ENCODE data around the gene ZMIZ1. TPM values are rescaled to one million over a fixed set of nuclear protein-coding genes. Genes with fewer than 3 reads are reported as not detected.

Gene ZMIZ1
- total and polyA plus RNA-seq, 4 donors = 3.9 to 19.1 (median 9.8) TPM

DNA sequence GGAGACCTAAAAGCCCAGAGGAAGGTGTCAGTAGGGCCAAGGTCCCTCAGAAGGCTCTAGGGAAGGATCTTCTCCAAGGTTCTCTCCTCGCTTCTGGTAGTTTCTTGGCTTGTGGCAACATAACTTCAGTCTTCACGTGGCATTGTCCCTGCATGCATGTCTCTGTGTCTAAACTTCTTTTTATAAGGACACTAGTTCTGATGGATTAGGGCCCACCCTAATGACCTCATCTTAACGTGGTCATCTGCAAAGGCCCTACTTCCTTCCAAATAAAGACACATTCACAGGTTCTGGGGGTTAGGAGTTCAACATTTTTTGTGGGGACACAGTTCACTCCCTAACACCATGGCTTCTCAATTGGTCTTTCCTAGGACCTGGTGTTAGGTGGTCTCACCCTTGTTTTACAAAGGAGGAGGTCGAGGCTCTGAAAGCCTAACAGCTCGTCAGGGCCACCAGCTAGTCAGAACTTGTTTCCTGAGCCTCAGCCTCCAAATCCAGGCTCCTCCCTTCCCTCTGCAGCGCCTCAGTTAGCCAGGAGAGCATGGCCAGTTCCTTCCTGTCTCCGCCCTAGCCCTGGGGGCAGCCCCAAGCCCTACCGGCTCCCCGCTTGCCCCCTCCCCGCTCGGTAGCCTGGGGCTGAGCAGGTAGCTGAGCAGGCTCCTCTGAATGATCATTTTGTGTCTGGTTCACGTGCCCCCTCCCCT, 168.8 kb downstream of the ZMIZ1 start:
- Histone ChIP-seq H3K4me3 (ENCODE audit: low read depth in 1 of 3, low read length in 3 of 3) (no peak overlapping the region), H3K4me1 (ENCODE audit: control insufficient read depth in 4 of 4, insufficient read depth in 4 of 4, low read length in 3 of 4) (peaks cover 0 to 4% (median 0%) of the 10 kb centered on the region in 4 donors), H3K36me3 (ENCODE audit: control insufficient read depth in 4 of 4, insufficient read depth in 3 of 4, low read depth in 1 of 4, low read length in 3 of 4) (peaks cover 0 to 5% (median 2%) of the 10 kb centered on the region in 4 donors), H3K9ac (ENCODE audit: low read depth in 1 of 2, low read length in 2 of 2) (no peak overlapping the region), H3K9me3 (ENCODE audit: control insufficient read depth in 4 of 4, low read length in 3 of 4) (no peaks in the 10 kb centered on the region), H3K27ac (ENCODE audit: low read depth in 1 of 2, low read length in 2 of 2) (peak overlapping the region in 1 of 2 donors; percentile 24), H3K27me3 (ENCODE audit: control insufficient read depth in 4 of 4, insufficient read depth in 4 of 4, low read length in 3 of 4) (no peaks in the 10 kb centered on the region)
- TF ChIP-seq, protein P1, sequence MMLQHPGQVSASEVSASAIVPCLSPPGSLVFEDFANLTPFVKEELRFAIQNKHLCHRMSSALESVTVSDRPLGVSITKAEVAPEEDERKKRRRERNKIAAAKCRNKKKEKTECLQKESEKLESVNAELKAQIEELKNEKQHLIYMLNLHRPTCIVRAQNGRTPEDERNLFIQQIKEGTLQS (IDR thresholded peaks at IDR 0.05) = no peak
- TF ChIP-seq RAD21 (IDR thresholded peaks at IDR 0.05) (no peak), JUND (IDR thresholded peaks at IDR 0.05) (no peak), HNF4G (IDR thresholded peaks at IDR 0.05) (no peak), SP1 (IDR thresholded peaks at IDR 0.05) (no peak), TAF1 (conservative IDR thresholded peaks at IDR 0.05) (no peak), HNF4A (conservative IDR thresholded peaks at IDR 0.05) (no peak), GABPA (IDR thresholded peaks at IDR 0.05 in 1 of 2, conservative IDR thresholded peaks at IDR 0.05 in 1 of 2) (no peak), FOXA2 (IDR thresholded peaks at IDR 0.05) (no peak), NR2F2 (IDR thresholded peaks at IDR 0.05) (no peak), YY1 (IDR thresholded peaks at IDR 0.05) (no peak), RXRA (IDR thresholded peaks at IDR 0.05) (no peak), FOXA1 (IDR thresholded peaks at IDR 0.05) (no peak), EGR1 (IDR thresholded peaks at IDR 0.05; ENCODE audit: low read depth in 2 of 2) (no peak)
- TF ChIP-seq, protein P2, sequence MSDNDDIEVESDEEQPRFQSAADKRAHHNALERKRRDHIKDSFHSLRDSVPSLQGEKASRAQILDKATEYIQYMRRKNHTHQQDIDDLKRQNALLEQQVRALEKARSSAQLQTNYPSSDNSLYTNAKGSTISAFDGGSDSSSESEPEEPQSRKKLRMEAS (IDR thresholded peaks at IDR 0.05) = no peak
- TF ChIP-seq, protein P3, sequence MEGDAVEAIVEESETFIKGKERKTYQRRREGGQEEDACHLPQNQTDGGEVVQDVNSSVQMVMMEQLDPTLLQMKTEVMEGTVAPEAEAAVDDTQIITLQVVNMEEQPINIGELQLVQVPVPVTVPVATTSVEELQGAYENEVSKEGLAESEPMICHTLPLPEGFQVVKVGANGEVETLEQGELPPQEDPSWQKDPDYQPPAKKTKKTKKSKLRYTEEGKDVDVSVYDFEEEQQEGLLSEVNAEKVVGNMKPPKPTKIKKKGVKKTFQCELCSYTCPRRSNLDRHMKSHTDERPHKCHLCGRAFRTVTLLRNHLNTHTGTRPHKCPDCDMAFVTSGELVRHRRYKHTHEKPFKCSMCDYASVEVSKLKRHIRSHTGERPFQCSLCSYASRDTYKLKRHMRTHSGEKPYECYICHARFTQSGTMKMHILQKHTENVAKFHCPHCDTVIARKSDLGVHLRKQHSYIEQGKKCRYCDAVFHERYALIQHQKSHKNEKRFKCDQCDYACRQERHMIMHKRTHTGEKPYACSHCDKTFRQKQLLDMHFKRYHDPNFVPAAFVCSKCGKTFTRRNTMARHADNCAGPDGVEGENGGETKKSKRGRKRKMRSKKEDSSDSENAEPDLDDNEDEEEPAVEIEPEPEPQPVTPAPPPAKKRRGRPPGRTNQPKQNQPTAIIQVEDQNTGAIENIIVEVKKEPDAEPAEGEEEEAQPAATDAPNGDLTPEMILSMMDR (IDR thresholded peaks at IDR 0.05; ENCODE audit: low read depth, low read length, missing input control) = no peak
- TF ChIP-seq, protein P4, sequence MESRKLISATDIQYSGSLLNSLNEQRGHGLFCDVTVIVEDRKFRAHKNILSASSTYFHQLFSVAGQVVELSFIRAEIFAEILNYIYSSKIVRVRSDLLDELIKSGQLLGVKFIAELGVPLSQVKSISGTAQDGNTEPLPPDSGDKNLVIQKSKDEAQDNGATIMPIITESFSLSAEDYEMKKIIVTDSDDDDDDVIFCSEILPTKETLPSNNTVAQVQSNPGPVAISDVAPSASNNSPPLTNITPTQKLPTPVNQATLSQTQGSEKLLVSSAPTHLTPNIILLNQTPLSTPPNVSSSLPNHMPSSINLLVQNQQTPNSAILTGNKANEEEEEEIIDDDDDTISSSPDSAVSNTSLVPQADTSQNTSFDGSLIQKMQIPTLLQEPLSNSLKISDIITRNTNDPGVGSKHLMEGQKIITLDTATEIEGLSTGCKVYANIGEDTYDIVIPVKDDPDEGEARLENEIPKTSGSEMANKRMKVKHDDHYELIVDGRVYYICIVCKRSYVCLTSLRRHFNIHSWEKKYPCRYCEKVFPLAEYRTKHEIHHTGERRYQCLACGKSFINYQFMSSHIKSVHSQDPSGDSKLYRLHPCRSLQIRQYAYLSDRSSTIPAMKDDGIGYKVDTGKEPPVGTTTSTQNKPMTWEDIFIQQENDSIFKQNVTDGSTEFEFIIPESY (IDR thresholded peaks at IDR 0.05) = no peak
- TF ChIP-seq, protein P5, sequence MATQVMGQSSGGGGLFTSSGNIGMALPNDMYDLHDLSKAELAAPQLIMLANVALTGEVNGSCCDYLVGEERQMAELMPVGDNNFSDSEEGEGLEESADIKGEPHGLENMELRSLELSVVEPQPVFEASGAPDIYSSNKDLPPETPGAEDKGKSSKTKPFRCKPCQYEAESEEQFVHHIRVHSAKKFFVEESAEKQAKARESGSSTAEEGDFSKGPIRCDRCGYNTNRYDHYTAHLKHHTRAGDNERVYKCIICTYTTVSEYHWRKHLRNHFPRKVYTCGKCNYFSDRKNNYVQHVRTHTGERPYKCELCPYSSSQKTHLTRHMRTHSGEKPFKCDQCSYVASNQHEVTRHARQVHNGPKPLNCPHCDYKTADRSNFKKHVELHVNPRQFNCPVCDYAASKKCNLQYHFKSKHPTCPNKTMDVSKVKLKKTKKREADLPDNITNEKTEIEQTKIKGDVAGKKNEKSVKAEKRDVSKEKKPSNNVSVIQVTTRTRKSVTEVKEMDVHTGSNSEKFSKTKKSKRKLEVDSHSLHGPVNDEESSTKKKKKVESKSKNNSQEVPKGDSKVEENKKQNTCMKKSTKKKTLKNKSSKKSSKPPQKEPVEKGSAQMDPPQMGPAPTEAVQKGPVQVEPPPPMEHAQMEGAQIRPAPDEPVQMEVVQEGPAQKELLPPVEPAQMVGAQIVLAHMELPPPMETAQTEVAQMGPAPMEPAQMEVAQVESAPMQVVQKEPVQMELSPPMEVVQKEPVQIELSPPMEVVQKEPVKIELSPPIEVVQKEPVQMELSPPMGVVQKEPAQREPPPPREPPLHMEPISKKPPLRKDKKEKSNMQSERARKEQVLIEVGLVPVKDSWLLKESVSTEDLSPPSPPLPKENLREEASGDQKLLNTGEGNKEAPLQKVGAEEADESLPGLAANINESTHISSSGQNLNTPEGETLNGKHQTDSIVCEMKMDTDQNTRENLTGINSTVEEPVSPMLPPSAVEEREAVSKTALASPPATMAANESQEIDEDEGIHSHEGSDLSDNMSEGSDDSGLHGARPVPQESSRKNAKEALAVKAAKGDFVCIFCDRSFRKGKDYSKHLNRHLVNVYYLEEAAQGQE (IDR thresholded peaks at IDR 0.05) = no peak
- 77% methylated on average over 12 of the region's 12 CpGs for WGBS
- DNase-seq (ENCODE audit: low spot score) = no peak
